ENCODE results near the gene SLC25A21. TPM values are rescaled to one million over a fixed set of nuclear protein-coding genes. Genes with fewer than 3 reads are reported as not detected.
A peak's percentile ranks its signal among the peaks of the same experiment; 100 is the strongest.
"Not testable (repeated sequence)": the region's sequence is repeated elsewhere in the genome, so short reads cannot be mapped to it uniquely, and the experiment has no call there.

SLC25A21 gene
- total RNA-seq, 4 donors from 2014 or later, result 0.39 to 3.3 (median 1.2) TPM

DNA sequence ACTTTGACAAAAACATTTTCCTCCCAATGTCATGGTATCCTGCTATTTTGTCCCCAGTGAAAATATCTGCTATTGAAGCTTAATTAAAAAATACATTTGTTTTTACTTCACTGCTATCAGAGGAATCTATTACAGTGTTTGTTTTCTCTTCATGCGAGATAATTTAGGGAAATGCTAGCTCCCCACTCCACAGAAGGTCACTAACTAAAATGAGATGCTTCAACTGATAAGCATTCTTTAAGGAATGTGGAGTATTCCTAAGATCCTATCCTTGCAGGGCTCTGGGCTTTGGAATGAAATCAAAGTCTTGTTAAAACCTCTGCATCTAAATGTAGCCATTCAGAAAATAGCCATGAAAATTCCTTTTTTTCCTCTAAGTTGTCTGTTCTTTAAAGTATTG is 471.3 kb downstream of the SLC25A21 start:
- Histone ChIP-seq H3K4me1 (no peaks in the 10 kb centered on the region), H3K27ac (replicated peaks in 1 of 4) (no peak overlapping the region), H3K36me3 (no peaks in the 10 kb centered on the region), H3K9me3 (peaks cover 0 to 5% (median 0%) of the 10 kb centered on the region in 4 donors), H3K4me3 (no peak overlapping the region), H3K27me3 (no peaks in the 10 kb centered on the region)
- 50% methylated on average over 1 of the region's 1 CpG for WGBS
- no peak for DNase-seq (ENCODE audit: extremely low spot score)
- intact Hi-C loops (cut with DNase I), result no loop called here
- no peak for TF ChIP-seq POLR2A (IDR thresholded peaks at IDR 0.05; ENCODE audit: low read depth)
- TF ChIP-seq, protein P1, sequence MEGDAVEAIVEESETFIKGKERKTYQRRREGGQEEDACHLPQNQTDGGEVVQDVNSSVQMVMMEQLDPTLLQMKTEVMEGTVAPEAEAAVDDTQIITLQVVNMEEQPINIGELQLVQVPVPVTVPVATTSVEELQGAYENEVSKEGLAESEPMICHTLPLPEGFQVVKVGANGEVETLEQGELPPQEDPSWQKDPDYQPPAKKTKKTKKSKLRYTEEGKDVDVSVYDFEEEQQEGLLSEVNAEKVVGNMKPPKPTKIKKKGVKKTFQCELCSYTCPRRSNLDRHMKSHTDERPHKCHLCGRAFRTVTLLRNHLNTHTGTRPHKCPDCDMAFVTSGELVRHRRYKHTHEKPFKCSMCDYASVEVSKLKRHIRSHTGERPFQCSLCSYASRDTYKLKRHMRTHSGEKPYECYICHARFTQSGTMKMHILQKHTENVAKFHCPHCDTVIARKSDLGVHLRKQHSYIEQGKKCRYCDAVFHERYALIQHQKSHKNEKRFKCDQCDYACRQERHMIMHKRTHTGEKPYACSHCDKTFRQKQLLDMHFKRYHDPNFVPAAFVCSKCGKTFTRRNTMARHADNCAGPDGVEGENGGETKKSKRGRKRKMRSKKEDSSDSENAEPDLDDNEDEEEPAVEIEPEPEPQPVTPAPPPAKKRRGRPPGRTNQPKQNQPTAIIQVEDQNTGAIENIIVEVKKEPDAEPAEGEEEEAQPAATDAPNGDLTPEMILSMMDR (IDR thresholded peaks at IDR 0.05), result no peak
- TF ChIP-seq POLR2AphosphoS5 (IDR thresholded peaks at IDR 0.05), result no peak
- TF ChIP-seq EP300 (IDR thresholded peaks at IDR 0.05), result no peak

DNA sequence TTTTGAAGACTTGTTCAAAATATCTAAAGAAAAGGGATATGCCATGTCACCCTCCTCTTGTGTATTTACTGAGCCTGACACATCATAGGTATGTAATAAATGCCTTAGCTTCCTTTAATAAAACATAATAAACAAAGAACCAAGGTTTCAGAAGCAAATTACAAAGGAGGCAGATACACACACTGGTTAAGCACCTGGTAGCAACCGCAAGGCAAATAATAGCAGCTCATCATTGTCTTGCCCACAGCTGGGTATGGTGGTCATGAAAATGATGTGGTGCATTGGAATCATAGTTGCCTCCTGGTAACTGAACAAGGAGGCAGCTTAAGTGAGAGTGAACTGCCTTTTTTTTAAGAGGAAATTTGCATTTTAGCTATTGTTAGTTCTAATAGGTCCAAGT is 471.8 kb downstream of the SLC25A21 start:
- Histone ChIP-seq H3K9me3 (peaks cover 0 to 5% (median 0%) of the 10 kb centered on the region in 4 donors), H3K27me3 (no peaks in the 10 kb centered on the region), H3K27ac (replicated peaks in 1 of 4) (no peak overlapping the region), H3K36me3 (no peaks in the 10 kb centered on the region), H3K4me3 (no peak overlapping the region), H3K4me1 (no peaks in the 10 kb centered on the region)
- TF ChIP-seq EP300 (IDR thresholded peaks at IDR 0.05), result no peak
- TF ChIP-seq POLR2AphosphoS5 (IDR thresholded peaks at IDR 0.05), result no peak
- no peak for TF ChIP-seq POLR2A (IDR thresholded peaks at IDR 0.05; ENCODE audit: low read depth)
- TF ChIP-seq, protein P1 (IDR thresholded peaks at IDR 0.05), result no peak
- WGBS, result 100% methylated on average over 1 of the region's 1 CpG
- intact Hi-C loops (cut with DNase I), result no loop called here
- peak; percentile 7 for DNase-seq (ENCODE audit: extremely low spot score)

GRCh38 chr14:36699420-36699819 is 473.0 kb downstream of the SLC25A21 start:
- H3K27me3 ChIP-seq; H3K9me3 ChIP-seq; intact Hi-C loops (cut with DNase I); H3K4me3 ChIP-seq; H3K27ac ChIP-seq (replicated peaks in 1 of 4); H3K36me3 ChIP-seq; H3K4me1 ChIP-seq: not testable (repeated sequence)
- peak; percentile 47 for DNase-seq (ENCODE audit: extremely low spot score)
- 88% methylated on average over 1 of the region's 7 CpGs for WGBS

- 70% methylated on average over 1 of the region's 1 CpG for WGBS
- DNase-seq (ENCODE audit: extremely low spot score), result no peak
- TF ChIP-seq, protein P1 (IDR thresholded peaks at IDR 0.05), result no peak
- no peak for TF ChIP-seq POLR2A (IDR thresholded peaks at IDR 0.05; ENCODE audit: low read depth)
- no peak for TF ChIP-seq POLR2AphosphoS5 (IDR thresholded peaks at IDR 0.05)
- no peak for TF ChIP-seq EP300 (IDR thresholded peaks at IDR 0.05)
- Histone ChIP-seq H3K4me1 (no peaks in the 10 kb centered on the region), H3K36me3 (no peaks in the 10 kb centered on the region), H3K27ac (replicated peaks in 1 of 4) (no peak overlapping the region), H3K4me3 (no peak overlapping the region), H3K27me3 (no peaks in the 10 kb centered on the region), H3K9me3 (no peaks in the 10 kb centered on the region)
- intact Hi-C loops (cut with DNase I), result no loop called here
Observed at GRCh38 chr14:36690311-36691040, 481.9 kb downstream of the SLC25A21 start.

GRCh38 chr14:36684946-36685345 is 487.5 kb downstream of the SLC25A21 start:
- H3K4me3 ChIP-seq, result no peak overlapping the region
- WGBS, result 96% methylated on average over 3 of the region's 3 CpGs

More at GRCh38 chr14:36684946-36685345, 487.5 kb downstream of the SLC25A21 start:
- Histone ChIP-seq H3K27ac (replicated peaks in 1 of 4) (no peak overlapping the region), H3K4me1 (no peaks in the 10 kb centered on the region), H3K9me3 (no peaks in the 10 kb centered on the region), H3K36me3 (no peaks in the 10 kb centered on the region), H3K27me3 (no peaks in the 10 kb centered on the region)
- DNase-seq (ENCODE audit: extremely low spot score), result peak; percentile 10
- intact Hi-C loops (cut with DNase I), result no loop called here
- no peak for TF ChIP-seq POLR2AphosphoS5 (IDR thresholded peaks at IDR 0.05)
- TF ChIP-seq, protein P1 (IDR thresholded peaks at IDR 0.05), result no peak
- TF ChIP-seq EP300 (IDR thresholded peaks at IDR 0.05), result no peak
- no peak for TF ChIP-seq POLR2A (IDR thresholded peaks at IDR 0.05; ENCODE audit: low read depth)
